DMS79 (cell line): ENCODE measurements around the gene PCDH15.

ENCODE experiments used
- DNase-seq: peaks from one replicate; lab custom pipeline; 2025; lab: John Stamatoyannopoulos, UW

Gene PCDH15

GRCh38 chr10:54125098-54125747 is 675.8 kb downstream of the PCDH15 start:
- DNase-seq = no peak

DNA sequence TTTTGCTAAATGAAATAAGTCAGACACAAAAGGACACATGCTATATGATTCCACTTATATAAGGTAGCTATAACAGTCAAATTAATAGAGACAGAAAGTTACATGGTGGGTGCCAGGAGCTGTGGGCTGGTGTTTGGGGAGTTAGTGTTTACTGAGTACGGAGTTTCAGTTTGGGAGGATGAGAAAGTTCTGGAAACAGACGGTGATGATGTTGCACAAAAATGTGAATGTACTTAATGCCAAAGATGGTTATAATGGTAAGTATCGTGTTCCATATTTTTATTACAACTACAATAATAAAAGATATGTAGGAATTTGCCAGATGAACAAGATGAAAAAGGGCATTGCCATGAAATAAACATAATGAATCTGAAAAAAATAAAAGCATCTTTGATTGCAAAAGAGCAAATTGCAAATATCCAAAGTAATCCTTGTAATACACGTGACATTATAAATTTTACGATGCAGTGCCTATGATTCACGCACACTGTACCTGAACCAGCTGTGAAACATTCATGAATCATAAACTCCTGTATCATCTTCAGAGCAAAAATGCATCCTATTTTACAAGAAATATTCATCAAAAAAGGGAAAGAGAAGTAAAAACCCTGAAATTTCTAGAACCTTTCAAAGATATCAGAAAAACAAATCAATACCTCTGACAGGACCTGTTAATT is 676.7 kb downstream of the PCDH15 start:
- DNase-seq = no peak

GRCh38 chr10:54120806-54121205 is 680.2 kb downstream of the PCDH15 start:
- DNase-seq = no peak

DNA sequence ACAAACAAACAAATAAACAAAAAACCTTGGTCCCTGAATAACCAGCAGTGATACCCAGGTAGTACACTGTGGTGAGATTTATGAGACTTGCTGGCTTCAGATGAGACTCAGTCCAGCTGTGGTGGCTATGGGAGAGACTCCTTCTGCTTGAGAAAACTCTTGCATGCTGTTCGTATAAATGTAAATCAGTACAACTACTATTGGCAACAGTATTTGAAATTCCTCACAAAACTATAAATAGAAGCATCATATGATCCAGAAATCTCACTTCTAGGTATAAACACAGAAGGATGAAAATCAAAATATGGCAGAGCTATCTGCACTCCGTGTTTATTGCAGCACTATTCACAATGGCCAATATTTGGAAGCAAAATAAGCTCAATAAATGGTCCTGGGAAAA is 692.1 kb downstream of the PCDH15 start:
- DNase-seq = no peak

DNA sequence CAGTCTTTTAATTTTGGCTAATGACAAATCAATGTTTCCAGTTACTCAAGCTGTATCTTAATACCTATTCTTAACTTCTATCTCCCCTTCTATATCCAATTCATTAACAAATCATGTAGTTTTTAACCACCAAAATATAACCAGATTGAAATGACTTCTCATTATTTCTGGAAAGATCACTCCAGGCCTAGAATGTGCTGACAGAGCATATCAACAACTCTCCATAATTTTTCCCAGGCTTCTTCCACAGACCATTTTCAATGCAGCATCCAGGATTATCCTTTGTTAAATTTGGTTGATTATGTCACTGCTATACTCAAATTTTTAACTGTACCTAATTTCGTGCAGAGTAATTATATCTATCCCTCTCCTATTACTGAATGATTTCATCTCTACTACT is 704.1 kb downstream of the PCDH15 start:
- no peak for DNase-seq

DNA sequence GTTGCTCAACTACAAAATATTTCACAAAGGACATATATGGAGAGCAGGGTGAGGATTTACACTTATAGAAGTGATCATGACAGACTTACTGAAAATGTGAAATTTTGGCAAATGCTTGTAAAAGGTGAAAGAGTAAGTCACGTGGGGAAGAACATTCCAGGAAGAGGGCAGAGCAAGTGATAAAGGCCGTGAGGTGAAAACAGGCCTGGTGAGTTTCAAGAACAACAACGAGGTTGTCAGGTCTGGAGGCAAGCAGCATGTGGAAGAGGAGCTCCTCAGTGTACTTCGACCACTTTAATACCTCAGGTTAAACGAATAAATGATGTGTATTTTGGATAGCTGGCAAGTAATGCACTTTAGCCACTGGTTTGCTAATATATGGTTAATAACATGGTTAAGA is 706.7 kb downstream of the PCDH15 start:
- no peak for DNase-seq

DNA sequence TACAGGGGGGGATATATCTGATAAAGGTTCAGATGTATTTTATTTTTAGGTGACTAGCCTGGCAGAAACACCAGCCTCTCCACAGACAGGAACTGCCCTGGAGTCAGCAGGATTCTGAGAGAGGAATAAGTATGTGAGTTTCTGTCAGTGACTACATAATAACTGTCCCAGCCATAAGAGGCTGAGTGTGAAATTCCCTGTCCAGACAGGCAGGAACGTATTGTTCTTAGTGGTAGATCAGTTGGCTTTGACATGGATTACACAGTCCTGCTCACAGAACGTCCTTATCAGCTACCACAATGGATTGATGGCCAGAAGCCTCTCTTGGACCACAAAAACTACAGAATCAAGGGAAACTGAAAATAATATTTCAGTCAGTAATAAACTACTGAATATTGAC is 709.8 kb downstream of the PCDH15 start:
- DNase-seq = no peak

DNA sequence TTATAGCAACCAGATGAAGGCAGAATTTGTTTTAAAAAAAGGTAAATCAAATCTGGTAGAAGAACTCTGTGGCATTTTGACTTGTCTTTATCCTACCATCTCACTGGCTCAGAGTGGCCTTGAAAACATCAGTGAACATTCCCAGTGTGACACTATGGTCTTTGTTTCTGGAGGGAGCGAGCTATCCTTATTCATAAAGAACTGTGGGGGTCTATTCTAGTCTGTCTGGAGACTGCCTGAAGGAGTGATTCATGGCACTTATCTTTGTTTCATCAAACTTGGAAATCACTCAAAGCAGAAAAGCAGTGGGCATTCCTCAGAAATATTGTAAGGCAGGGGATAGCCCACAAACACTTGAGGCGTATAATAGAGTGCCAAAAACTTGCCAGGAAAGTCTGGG is 719.1 kb downstream of the PCDH15 start:
- no peak for DNase-seq

GRCh38 chr10:54067361-54067760 is 733.7 kb downstream of the PCDH15 start:
- DNase-seq = no peak

GRCh38 chr10:54066646-54067045 is 734.4 kb downstream of the PCDH15 start:
- no peak for DNase-seq

GRCh38 chr10:54065106-54065505 is 735.9 kb downstream of the PCDH15 start:
- DNase-seq = no peak

- no peak for DNase-seq
These were observed 736.8 kb downstream of the PCDH15 start for GRCh38 chr10:54064215-54064614.

DNA sequence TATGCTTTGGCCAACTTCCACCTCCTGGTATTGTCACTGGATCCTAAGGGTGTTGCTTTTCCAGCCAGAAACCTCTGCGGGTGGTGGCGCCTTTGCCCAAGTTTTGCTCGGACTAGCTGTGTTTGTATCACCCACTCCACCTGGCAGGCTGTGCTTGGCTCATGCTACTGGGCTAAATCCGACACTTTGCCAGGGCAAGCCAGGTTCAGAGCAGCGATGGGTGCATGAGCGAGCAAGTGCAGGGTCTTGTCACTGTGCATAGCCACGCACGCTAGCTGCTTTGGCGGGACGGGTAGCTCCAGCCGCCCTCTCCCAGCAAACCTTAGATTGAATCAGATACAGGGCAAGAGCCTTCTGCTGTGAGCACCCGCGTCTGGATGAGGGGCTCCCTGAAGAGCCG is 737.5 kb downstream of the PCDH15 start:
- DNase-seq = no peak

DNA sequence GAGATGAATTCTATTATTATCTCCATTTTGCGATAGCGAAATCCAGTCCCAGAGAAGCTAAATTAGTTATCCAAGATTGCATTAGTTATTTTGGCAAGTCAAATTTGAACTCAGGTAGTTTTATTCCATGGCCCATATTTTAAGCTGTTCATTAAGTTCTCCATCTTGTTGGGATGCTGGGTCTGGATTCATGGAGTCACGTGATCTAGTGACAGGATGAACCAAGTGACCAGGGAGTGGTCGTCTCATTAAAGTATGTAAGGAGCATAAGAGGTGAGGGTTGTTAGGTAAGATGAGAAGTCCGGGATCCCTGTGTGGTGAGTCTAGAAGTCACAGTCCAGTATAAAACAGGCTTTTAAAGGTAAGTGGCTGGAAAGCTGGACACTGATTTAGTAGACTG is 740.5 kb downstream of the PCDH15 start:
- DNase-seq = no peak

- no peak for DNase-seq
These were observed 743.7 kb downstream of the PCDH15 start for GRCh38 chr10:54057357-54057756.

DNA sequence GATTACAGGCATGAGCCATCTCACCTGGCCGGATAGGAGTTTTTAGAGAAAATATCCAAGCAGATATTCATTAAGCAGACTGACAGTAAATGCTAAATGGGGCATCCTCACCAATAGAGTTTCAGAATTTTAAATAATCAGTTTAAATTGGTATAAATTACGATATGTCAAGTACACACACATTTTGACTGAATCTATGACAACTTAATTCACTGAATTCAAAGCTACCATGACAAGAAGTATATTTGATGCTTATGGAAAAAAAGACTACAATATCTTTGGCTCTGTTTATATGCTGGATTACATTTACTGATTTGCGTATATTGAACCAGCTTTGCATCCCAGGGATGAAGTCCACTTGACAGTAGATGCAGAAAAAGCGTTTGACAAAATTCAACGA is 774.7 kb downstream of the PCDH15 start:
- DNase-seq = no peak

- DNase-seq = no peak
These were observed 789.9 kb downstream of the PCDH15 start for GRCh38 chr10:54011117-54011516.

DNA sequence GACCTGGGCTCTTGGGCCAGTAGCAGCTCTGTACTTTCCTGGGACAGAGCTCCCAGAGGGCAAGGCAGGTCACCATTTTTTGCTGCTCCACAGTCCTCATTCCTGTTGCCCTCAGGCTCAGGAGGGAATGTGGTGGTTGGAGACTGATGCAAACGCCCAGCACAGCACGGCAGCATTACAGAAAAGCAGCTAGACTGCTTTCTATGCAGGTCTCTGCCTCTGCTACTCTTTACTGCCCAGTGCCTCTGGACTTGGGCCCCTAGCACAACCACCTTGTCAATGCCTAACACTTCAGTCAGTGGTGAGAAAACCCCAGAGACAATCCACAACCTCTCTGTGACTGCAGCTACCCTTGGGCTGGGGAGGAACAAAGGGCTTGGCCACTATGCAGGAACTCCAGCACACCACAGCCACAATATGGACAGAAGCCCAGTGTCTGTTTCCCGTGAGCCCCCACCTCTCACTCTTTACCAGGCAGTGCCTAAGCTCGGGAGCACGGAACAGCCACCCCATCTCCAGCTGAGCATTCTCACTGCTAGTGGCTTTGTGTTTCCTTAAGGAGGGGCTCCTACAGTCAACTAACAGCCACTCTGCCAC is 790.6 kb downstream of the PCDH15 start:
- DNase-seq = no peak

DNA sequence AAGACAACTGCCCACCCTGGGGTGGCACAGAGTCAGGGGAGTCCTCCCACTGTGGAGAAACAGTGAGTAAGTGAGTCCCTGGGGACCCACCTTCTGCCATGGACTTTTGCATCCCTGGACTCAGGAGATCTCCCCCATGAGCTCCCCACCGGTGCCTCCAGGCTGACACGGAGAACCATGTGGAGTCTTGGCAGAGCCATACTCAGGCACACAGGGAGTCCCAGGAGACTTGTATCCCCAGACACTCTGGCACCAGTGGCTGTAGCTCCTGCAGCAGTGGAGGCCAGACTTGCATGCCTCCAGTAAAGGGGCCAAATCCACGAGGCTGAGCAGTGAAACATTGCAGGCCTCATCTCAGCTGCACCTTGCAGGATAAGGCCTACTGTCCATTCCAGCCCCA is 791.4 kb downstream of the PCDH15 start:
- no peak for DNase-seq

DNA sequence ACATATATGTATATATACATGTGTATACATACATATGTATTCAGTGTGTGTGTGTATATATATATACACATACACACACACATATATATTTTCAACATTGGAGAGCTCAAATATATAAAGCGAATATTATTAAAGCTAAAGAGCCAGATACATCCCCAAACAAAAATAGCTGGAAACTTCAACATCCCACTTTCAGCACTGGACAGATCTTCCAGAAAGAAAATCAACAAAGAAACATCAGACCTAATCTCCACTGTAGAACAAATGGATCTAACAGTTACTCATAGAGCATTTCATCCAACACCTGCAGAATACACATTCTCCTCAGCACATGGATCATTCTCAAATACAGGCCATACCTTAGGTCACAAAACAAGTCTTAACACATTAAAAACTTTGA is 799.0 kb downstream of the PCDH15 start:
- no peak for DNase-seq

- DNase-seq = no peak
These were observed 803.1 kb downstream of the PCDH15 start for GRCh38 chr10:53997953-53998352.

GRCh38 chr10:53990799-53991238 is 810.2 kb downstream of the PCDH15 start:
- no peak for DNase-seq

DNA sequence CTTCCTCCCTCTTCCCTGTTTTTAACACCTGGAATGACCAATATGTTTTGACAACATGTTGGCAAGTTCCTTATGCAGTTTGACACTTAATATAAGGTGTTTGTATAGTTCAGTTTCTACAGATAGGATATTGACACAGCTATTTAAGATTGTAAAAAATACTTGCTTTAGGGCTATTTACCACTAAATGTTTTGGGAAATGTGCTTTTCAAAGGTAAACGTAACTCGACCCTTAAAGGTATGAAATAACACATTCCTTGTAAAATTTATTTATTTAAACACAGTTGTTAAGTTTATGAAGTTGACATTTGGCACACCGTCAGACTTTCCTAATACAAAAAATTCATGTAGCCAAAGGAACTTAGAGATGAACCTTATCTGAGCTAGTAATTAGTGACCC is 817.6 kb downstream of the PCDH15 start:
- no peak for DNase-seq

DNA sequence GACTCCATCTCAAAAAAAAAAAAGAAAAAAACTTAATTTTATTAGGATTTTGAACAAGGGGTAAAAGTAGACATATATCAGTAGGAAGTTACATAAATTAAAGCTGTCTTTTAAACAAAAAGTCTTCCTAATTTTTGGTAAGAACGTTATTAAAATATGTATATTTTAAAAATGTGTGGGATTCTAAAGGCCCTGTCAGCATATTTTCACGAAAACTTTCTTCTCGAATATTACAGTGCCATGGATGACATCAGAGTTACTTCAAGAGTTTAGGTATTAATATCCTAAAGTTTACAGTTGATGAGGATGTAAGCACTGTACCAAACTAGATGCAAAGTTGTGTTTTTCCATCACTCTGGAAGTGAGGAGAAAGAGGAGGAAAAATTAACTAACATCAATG is 820.8 kb downstream of the PCDH15 start:
- no peak for DNase-seq
